Adipocyte (in vitro differentiated cells): ENCODE measurements around the gene SLC25A21.

Source experiments
- DNase-seq: peaks from one replicate; pipeline ENCODE4 v3.0.0-alpha.2; 2015; ENCODE audit warnings: low read depth
- H3K27me3 ChIP-seq: replicated peaks from 2 replicates; pipeline ENCODE4 v1.7.0; 2013; ENCODE audit warnings: mild to moderate bottlenecking, low read length, moderate library complexity; ENCODE audit not compliant: control insufficient read depth, insufficient read depth
- H3K36me3 ChIP-seq: 2 replicates; pipeline ENCODE4 v1.7.0; 2013; ENCODE audit warnings: low read length, mild to moderate bottlenecking, moderate library complexity; ENCODE audit not compliant: control insufficient read depth, insufficient read depth, severe bottlenecking
- H3K4me1 ChIP-seq: 2 replicates; pipeline ENCODE4 v1.7.0; 2013; ENCODE audit warnings: mild to moderate bottlenecking, low read length, moderate library complexity; ENCODE audit not compliant: control insufficient read depth, insufficient read depth
- H3K4me3 ChIP-seq: 2 replicates; pipeline ENCODE4 v1.7.0; 2013; ENCODE audit warnings: mild to moderate bottlenecking, low read length, moderate library complexity
- H3K9ac ChIP-seq: 2 replicates; pipeline ENCODE4 v1.7.0; 2013; ENCODE audit warnings: mild to moderate bottlenecking, low read length, moderate library complexity
- H3K9me3 ChIP-seq: 2 replicates; pipeline ENCODE4 v1.7.0; 2013; ENCODE audit warnings: mild to moderate bottlenecking, low read length, moderate library complexity; ENCODE audit not compliant: control insufficient read depth

Gene SLC25A21

DNA sequence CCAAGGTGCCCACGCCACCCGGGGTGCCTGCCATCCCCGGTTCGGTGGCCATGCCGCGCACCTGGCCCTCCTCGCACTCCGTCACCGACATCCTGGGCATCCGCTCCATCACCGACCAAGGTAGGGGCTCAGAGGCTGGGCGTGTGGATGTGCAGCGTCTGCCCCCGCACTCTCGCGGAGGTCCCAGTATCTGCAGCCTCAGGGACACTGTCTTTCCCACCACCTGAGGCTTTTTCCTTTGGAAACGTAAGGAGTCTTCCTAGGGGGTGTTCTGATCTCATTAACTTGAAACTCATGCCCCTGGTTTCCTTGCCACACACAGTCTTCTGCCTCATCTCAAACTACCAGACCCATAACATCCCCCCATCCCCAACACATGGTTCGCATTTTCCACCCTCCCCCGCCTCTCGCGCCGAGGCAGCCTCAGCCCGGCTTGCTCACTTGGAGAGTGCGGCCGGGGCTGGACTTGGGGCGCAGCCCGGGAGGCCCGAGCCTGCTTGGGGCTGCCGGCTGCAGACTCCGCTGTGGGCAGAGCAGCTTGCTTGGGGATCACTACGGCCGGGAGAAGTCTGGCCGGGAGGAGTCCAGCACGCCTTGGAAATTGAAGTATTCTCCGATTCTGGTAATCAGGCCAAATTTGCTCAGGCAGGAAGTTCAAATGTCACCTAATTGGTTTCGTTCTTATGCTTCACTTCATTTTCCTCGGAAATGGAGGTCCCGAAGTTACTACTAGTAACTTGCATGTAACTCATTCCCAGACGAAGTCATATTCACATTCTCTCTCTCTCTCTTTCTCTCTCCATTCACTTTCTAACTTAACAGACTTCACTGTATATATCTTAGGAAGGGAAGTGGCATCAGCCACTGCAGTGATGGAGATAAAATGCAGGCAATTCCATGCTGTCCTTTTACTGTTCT is 508.7 kb downstream of the SLC25A21 start:
- Histone ChIP-seq H3K4me1 (peaks cover 20% of the 10 kb centered on the region), H3K27me3 (peaks cover 77% of the 10 kb centered on the region), H3K9ac (no peak overlapping the region), H3K36me3 (no peaks in the 10 kb centered on the region), H3K4me3 (peak overlapping the region; percentile 81), H3K9me3 (no peaks in the 10 kb centered on the region)
- peak; percentile 63 for DNase-seq

DNA sequence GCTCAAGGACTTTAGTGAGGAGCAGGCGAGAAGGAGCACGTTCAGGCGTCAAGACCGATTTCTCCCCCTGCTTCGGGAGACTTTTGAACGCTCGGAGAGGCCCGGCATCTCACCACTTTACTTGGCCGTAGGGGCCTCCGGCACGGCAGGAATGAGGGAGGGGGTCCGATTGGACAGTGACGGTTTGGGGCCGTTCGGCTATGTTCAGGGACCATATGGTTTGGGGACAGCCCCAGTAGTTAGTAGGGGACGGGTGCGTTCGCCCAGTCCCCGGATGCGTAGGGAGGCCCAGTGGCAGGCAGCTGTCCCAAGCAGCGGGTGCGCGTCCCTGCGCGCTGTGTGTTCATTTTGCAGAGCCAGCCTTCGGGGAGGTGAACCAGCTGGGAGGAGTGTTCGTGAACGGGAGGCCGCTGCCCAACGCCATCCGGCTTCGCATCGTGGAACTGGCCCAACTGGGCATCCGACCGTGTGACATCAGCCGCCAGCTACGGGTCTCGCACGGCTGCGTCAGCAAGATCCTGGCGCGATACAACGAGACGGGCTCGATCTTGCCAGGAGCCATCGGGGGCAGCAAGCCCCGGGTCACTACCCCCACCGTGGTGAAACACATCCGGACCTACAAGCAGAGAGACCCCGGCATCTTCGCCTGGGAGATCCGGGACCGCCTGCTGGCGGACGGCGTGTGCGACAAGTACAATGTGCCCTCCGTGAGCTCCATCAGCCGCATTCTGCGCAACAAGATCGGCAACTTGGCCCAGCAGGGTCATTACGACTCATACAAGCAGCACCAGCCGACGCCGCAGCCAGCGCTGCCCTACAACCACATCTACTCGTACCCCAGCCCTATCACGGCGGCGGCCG is 509.6 kb downstream of the SLC25A21 start:
- peak; percentile 59 for DNase-seq
- no peaks in the 10 kb centered on the region for H3K36me3 ChIP-seq

GRCh38 chr14:36662258-36662542 is 510.2 kb downstream of the SLC25A21 start:
- Histone ChIP-seq H3K36me3 (no peaks in the 10 kb centered on the region), H3K9ac (peak overlapping the region; percentile 10), H3K4me3 (peak overlapping the region; percentile 81), H3K4me1 (peaks cover 20% of the 10 kb centered on the region), H3K9me3 (no peaks in the 10 kb centered on the region), H3K27me3 (peaks cover 84% of the 10 kb centered on the region)
- DNase-seq, result no peak

More for the DNA sequence above, 509.6 kb downstream of the SLC25A21 start:
- no peaks in the 10 kb centered on the region for H3K9me3 ChIP-seq
- H3K9ac ChIP-seq, result peak overlapping the region; percentile 10
- peak overlapping the region; percentile 81 for H3K4me3 ChIP-seq
- peaks cover 84% of the 10 kb centered on the region for H3K27me3 ChIP-seq
- peaks cover 20% of the 10 kb centered on the region for H3K4me1 ChIP-seq

DNA sequence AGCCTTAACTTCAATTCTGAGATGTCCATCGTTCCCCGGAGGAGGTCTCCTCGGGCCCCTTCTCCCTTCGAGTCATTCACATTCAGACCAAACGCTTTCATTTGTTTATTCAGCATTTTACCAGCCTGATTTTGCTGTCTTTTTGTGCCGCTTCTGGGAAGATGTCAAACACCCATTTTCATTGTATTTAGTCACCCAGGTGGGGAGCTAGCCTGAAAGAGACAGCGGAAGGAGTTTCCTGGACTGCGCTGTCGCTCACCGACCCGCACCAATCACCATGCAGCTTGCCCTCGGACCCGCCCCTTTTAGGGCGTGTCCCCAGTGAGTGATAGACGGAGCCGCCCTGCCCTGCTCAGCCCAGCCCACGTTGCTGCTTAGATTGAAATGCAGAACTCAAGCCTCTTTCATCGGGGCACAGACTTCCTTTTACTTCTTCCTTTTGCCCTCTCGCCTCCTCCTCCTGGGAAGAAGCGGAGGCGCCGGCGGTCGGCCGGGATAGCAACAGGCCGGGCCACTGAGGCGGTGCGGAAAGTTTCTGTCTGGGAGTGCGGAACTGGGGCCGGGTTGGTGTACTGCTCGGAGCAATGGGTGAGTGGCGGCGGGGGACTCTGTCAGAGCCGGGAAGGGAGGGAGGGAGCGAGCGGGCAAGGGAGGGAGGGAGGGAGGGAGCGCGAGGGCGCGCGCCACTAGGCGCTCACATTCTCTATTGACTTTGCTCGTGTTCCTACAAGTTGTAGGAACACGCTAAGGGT is 510.7 kb downstream of the SLC25A21 start, which contains the start of gene PAX9:
Gene PAX9 (plus strand): TSS at position 355 of the 752 bp plus-strand sequence. CDS start 230 bp downstream, at position 585.
- Histone ChIP-seq H3K9me3 (no peaks in the 10 kb centered on the region), H3K4me3 (peak within 1 kb of the TSS; percentile 81), H3K36me3 (no peaks in the 10 kb centered on the region), H3K9ac (peak within 1 kb of the TSS; percentile 10), H3K4me1 (peaks cover 20% of the 10 kb centered on the region), H3K27me3 (peaks cover 83% of the 10 kb centered on the region)
- DNase-seq, result peak; percentile 98

DNA sequence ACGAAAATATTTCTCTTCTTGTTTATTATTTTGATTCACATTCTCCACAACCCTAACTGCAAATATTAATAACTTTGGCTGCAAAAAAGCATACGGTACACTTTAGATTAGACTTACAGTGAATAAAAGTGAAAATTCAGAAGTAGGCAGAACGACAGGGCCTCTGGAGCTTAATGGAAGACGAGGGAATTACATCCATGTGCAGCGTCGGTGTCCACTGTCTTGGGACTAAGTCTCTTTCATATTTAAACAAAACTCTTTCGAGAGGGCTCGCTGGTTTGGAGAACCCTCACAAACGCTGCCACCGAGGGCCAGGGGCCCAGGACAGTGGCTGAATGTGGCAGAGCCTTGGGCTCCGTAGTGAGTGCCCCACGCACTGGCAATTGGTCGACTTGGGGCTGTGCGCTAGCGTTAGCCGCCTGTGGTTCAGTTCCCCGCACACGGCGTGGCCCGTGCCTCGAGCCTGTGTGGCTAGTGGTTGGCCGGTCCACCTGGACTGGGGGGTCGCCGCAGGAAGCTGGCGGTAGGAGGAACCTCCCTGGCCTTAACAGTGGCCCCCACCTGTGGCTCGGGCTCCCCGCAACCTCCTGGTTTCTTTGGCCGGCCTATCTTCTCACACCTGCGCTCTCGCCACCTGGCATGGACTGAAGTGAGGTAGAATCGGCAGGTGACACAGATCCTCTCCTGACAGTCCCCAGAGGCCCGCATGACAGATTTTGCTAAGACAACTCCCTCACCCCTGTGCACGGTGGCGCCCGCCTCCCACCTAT is 511.5 kb downstream of the SLC25A21 start:
- Histone ChIP-seq H3K4me3 (peak overlapping the region; percentile 81), H3K36me3 (no peaks in the 10 kb centered on the region), H3K4me1 (peaks cover 20% of the 10 kb centered on the region), H3K9ac (no peak overlapping the region), H3K9me3 (no peaks in the 10 kb centered on the region), H3K27me3 (peaks cover 83% of the 10 kb centered on the region)
- DNase-seq, result no peak

DNA sequence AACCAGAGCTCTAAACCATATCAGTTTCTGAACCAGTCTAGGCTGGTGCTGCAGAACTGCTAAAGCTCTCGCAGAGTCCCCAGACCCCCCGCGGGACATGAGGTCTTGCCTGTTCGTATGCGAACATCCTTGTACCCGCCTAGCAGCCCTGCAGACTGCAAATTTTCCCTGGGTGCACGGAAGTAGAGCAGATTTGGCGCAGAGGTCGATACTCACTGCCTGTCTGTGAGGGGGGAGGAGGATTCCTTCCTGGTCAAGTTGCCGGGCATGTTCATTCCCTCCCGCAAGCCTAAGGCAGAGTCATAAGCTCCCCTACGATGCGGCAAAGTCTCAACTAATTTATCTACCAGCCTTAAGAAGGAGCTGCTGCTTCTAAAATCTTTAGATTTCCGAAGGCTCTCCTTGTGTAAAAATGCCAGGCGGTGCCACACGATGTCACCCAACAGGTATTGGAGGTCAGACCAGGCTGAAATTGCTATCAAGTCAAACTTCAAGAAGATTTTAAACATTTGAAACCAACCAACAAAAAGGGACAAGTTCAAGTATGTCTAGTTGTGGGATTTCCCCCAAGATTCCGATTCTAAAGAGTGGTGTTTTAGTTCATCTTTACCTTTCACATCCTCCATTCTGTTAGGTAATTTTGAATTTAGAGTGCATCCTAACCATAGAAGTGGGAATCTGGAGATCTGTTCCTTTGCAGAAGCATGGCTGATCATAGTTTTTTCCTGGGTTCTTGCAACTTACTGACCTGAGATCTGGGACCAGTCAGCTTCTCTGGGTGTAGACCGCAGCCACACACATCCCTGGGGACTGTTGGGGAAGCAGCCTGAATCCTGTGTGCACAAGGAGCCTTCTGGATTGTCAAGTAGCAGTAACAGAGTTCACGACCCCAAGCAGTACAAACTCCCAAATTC is 512.3 kb downstream of the SLC25A21 start:
- H3K27me3 ChIP-seq, result peaks cover 84% of the 10 kb centered on the region
- no peak overlapping the region for H3K9ac ChIP-seq
- no peaks in the 10 kb centered on the region for H3K9me3 ChIP-seq
- peak; percentile 62 for DNase-seq
- H3K4me1 ChIP-seq, result peaks cover 20% of the 10 kb centered on the region
- no peak overlapping the region for H3K4me3 ChIP-seq
- no peaks in the 10 kb centered on the region for H3K36me3 ChIP-seq

DNA sequence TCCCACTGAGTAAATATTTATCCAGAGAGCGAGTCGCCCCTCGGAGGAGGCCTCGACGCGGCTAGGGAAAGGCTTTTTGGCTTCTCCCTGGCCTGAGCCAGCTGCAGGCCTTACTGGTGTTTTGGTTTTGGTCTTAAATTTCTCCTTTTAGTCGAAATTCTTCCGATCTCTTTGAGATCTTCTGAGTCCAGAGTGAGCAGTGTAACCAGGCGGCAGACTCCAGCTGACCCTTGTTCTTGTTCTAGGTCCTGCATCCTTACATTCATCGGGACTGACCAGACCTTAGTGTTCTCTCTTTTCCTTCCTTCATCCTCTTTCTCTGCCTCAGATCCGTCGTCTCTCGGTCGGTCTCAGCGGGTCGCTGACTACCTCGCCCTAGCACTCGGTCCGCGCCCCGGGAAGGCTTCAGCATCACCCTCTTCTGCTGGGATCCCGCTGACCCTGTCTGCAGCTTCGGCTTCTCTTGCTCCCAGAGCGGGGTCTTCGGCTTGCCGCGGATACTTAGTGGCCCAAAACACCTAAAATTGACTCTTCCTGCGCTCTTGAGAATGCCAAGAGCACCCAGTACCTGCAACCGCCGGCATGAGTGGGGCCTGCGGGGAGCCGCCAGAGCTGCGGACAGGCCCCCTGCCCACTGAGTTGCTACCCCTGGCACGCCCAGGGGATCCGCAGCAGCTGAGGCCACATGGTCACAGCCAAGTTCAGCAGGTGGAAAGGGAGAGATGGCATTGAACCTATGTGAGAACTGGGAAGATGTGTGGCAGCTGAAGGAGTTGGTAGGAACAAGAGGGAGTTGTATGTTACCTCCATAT is 513.2 kb downstream of the SLC25A21 start:
- peak; percentile 53 for DNase-seq
- H3K4me3 ChIP-seq, result no peak overlapping the region
- H3K36me3 ChIP-seq, result no peaks in the 10 kb centered on the region
- H3K27me3 ChIP-seq, result peaks cover 85% of the 10 kb centered on the region
- H3K9me3 ChIP-seq, result no peaks in the 10 kb centered on the region
- peaks cover 20% of the 10 kb centered on the region for H3K4me1 ChIP-seq
- H3K9ac ChIP-seq, result no peak overlapping the region

DNA sequence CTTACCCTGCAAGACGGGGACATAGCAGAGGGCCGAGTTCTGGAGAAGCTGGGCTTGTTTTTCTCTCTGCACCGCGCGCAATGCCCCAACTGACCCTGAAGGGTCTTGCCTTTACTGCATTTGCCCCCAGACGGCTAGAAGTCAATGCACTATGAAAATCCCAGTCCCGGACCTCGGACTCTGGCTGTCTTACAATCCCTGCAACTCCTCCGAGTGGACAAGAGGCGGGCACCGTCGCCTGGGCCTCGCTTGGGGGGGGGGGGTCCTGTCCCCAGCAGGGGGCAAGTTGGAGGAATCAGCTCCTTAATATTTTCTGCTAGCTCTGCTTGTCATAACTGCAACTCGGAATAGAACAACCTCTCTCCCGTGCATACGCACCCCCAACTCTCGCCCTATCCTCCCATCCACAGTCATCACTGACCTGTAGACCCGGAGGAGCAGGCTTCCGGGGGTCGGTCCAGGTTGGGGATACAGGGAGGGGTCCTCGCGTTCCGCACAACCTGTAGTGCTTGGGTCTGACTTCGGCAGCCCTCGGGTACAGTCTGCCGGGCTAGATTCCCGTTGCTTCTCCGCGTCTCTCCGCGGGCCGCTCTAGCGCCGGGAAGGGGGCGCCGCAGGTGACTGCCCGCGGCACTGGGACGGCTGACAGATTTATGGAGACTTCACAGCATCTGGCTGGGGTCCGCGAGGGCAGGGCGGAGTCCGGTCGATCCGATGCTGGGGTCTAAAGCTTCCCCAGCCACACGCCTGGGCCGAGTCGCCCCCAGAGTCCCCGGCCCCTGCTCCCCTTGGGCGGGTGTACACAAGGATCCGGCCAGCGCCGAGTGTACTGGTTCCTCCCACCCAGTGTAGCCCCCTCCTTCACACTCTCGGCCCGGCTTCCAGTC is 514.0 kb downstream of the SLC25A21 start:
- Histone ChIP-seq H3K4me1 (peaks cover 14% of the 10 kb centered on the region), H3K9me3 (no peaks in the 10 kb centered on the region), H3K9ac (no peak overlapping the region), H3K36me3 (no peaks in the 10 kb centered on the region), H3K27me3 (peaks cover 89% of the 10 kb centered on the region), H3K4me3 (no peak overlapping the region)
- peak; percentile 48 for DNase-seq
